GM21367 (cell line): ENCODE results near the gene DDX47.
"Not testable (repeated sequence)": the region's sequence is repeated elsewhere in the genome, so short reads cannot be mapped to it uniquely, and the experiment has no call there.

ENCODE experiments used
- ATAC-seq: cut with Tn5 transposase; IDR thresholded peaks from one replicate; pipeline ENCODE4 v1.9.1; 2021; ENCODE audit not compliant: unreplicated experiment

DDX47 gene

DNA sequence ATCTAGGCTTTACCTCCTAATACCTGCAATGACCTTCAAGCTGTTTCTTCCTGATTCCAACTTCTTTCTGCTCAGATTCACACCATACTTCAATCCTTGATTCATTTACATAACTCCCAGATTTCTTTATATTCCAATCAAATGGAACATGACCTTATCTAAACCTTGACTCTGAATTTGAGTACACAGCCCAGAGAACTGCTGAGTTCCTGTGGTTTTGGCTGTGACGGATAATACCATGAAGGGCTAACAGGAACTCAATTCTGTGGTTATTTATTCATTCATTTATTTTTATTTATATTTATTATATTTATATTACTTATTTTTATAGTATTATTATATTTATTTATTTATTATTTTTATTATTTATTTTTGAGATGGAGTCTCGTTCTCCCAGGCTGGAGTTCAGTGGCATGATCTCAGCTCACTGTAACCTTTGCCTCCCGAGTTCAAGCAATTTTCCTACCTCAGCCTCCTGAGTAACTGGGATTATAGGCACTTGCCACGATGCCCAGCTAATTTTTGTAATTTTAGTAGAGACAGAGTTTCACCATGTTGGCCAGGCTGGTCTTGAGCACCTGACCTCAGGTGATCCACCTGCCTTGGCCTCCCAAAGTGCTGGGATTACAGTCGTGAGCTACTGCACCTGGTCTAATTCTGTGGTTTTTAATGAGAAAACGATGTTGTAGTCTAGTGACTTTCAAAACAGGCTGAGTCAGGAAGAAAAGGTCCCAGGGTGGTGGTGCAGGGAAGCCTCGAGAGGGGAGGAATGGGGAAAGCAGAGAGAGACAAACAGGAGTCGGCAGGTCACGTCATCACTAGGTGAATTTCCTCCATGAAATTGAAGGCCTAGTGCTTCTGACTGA, 16.0 kb upstream of the DDX47 start:
- no peak for ATAC-seq

DNA sequence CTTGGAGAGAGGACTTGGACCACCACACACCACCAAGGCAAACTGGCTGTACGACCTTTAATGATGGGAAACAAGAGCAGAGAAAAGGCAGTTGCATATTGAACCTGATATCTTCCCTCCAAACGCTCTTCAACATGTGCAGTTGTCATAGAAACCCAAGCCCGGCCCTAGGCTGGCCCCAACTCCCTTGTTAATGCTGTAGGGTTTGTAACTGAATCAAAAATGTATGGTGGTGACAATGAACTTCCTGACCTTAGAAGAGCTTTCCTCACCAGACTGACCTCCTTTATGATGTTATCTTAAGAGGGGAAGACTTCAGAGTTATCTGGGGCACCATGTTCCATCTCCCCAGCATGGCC, 15.4 kb upstream of the DDX47 start:
- ATAC-seq: no peak

DNA sequence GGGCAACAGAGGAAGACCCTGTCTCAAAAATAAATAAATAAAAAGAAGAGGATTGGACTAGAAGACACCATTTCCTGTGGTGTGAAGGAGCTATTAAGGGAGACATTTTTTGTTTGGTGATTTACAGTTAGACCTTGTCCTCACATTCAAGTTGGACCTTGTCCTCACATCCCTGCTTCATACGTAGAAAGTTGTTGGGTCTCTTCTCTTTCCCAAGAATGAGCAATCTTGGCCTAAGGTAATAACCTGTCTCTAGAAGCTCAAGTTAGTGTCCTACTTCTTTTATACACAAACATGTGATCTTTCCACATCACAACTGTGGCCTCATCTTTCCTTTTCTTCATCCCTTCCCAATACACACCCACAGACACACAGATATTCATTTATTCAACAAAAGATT, 14.7 kb upstream of the DDX47 start:
- no peak for ATAC-seq

DNA sequence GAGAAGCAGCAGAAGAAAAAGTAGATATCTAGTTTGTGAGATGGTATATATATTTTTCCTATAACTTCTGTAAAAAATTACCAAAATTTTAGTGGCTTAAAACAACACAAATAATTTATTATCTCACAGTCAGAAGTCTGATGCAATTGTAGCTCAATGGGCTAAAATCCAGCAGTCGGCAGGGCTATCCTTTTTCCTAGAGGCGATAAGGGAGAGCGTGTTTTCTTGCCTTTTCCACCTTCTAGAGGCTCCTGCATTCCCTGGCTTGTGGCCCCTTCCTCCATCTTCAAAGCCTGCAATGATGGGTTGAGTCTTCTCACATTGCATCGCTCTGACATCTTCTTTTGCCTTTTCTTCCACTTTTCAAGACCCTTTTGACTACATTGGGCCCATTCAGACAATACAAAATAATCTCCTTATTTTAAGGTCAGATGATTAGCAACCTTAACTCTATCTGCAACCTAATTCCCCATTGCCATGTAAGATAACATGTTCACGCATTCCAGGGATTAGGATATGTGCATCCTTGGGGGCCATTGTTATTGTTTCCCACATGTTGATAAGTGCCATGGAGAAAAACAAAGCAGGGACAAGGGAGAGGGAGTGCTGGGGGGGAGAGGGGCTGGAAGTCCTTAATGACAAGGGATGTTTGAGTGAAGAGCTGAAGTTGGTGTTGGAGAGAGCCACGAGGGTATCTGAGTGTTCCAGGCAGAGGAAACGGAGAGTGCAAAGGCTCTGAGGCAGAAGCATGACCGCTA, 13.8 kb upstream of the DDX47 start:
- ATAC-seq: no peak

DNA sequence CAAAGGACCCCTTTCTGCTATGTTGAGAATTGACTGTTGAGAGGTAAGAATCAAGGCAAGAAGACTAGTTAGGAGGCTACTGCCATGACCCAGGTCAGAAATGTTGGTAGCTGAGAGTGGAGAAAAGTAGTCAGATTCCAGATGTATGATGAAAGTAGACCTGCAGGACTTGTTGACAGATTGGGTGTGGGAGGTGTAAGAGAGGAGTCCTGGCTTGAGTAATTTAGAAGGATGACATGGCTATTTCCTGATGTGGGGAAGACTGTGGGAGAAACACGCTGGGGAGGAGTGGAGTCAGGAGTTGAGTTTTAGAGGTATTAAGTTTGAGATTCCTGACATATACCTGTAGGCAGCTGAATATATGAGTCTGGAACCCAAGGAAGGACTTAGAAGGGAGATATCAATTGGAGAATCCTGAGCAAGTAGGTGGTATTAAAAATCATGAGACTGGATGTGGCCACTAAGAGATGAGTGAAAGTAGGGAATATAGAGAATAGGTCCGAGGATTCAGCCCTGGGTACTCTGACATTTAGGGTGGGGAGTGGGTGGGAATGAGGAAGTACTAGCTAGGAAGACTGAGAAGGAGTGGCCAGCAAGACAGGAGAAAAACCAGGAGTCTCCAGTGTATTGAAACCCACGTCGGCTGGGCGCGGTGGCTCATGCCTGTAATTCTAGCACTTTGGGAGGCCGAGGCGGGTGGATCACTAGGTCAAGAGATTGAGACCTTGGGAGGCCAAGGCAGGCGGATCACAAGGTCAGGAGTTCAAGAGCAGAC, 12.6 kb upstream of the DDX47 start:
- ATAC-seq: no peak

DNA sequence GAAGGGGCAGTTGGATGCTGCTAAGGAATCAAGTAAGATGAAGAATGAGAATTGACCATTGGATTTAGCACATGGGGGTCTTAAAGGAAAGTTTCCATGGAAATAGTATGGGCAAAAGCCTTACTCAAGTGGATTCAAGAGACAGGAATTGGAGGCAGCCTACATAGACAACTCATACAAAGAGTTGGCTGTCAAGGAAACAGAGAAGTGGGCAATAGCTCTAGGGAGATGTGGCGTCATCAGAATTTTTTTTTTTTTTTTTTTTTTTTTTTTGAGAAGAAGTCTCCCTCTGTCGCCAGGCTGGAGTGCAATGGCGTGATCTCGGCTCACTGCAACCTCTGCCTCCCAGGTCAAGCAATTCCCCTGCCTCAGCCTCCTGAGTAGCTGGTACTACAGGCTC, 11.5 kb upstream of the DDX47 start:
- ATAC-seq: not testable (repeated sequence)

DNA sequence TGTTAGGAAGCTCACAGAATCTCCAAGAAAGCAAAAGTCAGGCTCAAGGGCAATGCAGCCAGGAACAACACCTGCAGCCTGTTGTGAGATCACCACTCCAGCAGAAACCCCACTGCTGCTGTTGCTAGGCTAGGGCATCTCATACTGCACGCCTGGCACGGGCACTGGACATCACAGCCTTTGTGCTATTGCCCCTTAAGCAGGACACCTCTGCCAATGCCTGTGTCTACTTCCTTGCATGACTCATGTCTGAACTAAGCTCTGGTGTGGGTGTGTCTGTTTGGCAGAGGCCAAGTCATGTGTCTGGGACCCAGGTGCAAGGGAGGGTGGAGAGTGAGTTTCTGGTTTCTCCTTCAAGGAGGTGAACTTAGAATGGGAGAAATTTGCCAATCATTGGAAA, 10.0 kb upstream of the DDX47 start:
- ATAC-seq: peak; percentile 87

DNA sequence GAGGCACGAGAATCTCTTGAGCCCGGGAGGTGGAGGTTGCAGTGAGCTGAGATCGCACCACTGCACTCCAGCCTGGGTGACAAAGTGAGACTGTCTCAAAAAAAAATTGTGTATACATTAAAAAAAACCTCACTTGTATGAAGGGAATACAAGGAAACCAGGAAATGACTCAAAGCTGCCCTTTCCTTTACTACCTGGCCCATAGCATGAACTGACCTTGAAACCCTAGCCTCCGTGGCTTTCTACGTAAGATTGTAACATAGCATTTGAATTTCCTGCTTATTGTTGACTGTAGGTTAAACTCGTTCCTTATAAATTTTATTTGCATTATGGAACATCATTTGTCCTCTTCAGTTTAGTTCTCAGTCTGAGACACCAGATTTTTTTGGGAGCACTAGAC, 9.1 kb upstream of the DDX47 start:
- ATAC-seq: no peak

DNA sequence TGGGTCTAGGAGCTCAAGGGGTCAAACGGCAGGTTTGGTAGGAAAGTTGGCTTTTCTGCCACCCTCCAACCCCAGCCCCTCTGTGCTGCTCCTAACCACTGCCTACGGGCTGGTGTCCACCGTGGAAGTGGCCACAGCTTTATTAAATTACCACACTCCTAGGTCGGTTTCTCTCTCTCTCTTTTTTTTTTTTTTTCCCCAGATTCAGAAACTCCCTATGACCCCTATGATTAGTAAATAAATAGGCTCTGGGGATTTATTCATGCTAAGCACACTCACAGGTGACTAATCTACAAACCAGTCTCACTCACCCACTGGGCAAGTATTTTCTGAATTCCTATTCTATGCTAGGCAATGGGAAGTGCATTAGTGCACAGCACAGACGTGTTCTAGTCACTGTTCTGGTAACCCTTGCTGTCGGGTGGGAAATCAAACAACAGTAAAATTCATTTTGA, 8.7 kb upstream of the DDX47 start:
- ATAC-seq: no peak

DNA sequence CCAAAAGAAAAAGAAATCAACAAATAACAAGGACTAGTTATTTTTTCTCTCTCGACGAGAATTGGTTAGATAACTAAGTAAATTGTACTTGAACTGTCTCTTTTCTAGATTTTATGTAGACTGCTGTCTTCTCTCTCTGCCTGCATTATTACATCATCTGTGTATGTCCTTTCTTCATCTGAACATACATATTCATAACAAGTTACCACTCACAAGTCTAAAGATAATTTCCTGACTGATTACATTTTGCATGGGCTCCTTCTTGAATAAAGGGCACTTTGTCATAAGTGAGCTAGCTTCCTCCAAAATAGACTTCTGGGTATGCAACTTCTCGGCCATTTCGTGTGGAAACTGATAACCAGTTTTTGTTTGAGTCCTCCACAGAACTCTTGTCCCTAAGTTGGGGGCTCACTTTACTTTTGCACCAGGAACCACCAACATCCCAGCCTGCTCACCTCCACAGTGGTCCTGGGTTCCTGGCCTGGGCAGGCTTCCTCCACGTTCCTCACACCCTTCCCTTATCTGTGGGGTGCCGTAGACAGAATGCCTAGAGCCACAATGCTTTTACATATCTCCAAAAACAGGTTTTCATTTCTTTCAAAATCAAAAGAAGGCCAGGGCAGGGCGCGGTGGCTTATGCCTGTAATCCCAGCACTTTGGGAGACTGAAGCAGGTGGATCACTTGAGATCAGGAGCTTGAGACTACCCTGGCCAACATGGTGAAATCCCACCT, 6.2 kb upstream of the DDX47 start:
- ATAC-seq: no peak

DNA sequence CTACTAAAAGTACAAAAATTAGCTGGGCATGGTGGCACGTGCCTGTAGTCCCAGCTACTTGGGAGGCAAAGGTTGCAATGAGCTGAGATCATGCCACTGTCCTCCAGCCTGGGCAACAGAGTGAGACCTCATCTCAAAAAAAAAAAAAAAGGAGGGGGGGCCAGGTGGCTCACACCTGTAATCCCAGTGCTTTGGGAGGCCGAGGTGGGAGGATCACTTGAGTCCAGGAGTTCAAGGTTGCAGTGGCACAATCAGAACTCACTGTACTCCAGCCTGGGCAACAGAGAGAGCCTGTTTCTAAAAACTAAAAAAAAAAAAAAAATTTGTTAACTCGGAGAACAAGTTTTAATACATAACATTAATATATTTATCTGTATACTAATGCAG, 5.6 kb upstream of the DDX47 start:
- ATAC-seq: not testable (repeated sequence)

DNA sequence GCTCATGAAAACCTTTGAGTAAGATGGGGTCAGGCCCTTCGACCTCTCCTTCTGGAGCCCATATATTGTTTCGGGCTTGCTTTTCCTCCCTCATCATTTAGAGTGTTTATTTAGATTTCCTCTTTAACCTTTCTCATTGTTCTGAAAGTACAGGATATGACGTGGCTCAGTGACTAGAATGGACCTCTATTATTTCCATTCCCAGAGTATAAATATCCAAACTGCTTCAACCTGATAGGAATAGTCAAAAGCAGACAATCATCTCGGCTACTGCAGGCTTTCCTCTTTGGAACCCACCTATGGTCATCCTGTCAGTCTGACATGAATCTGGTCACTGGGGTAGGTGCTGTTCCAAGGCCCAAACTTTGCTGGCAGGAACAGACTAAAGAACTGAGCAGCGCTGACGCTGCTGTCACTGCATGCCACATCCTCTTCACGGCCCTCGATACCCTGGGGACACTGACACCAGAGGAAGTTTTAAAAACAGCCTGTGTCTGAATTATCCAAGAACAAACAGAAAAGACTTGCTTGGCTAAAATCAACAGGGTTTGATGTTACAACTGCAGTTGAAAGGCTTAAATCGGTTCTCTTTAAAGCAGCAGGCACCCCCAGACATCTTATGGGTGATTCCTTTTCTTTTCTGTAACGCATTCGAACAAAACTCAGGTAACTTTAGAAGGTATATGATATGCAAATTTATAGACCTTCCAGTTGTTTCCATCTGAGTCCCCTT, 5.0 kb upstream of the DDX47 start:
- peak; percentile 56 for ATAC-seq

DNA sequence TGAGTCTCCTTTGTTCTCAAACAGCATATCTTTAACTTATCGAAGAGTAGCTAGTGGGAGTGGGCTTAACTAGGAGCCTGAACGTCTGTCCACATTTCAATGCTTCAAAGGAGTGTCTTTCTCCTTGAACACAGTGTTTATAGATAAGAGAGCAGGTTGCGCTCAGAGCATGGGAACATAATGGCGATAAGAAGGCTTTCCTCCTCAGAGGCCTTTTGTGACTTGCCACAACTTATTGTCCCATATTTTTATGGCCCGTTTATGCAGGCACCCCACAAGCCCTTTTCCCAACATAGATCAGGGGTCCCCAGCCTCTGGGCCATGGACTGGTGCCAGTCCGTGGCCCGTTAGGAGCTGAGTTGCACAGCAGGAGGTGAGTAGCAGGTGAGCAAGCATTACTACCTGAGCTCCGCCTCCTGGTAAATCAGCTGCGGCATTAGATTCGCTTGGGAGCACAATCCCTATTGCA, 2.6 kb upstream of the DDX47 start:
- ATAC-seq: no peak

DNA sequence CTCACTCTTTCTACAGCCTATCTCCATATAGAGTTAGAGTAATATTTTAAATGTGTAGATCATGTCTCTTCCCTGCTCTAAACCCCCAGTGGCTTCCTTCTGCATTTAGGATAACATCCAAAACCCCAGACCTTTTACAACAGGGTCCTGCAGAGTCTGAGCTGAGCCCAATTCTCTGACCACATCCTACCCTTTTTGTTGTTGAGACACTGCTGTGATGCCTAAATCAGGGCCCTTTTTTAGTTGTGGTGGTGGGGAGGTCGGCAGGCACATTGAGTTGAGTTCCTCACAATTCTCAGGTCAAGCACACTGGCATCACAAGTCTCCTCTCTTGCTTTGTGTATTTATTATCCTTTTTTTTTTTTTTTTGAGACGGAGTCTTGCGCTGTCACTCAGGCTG, 1.8 kb upstream of the DDX47 start:
- ATAC-seq: no peak

DNA sequence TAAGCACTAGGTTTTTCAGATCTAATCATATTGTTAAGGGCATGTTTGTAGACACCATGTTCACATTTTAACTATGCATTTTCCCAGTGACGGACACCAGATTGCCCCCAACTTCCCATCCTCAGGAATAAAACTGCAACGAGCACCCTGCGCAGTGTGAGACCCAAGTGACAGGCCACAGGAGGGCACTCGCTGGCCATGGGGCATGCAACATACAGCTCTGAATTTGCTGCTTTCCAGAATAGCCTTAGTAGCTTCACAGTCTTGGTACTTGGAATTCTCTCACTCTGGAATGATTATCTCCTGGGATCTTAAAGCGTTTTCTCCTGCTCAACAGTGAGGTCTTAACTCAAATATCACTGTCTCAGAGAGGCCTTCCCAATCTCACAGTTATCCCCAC, 972 bp upstream of the DDX47 start:
- no peak for ATAC-seq

DNA sequence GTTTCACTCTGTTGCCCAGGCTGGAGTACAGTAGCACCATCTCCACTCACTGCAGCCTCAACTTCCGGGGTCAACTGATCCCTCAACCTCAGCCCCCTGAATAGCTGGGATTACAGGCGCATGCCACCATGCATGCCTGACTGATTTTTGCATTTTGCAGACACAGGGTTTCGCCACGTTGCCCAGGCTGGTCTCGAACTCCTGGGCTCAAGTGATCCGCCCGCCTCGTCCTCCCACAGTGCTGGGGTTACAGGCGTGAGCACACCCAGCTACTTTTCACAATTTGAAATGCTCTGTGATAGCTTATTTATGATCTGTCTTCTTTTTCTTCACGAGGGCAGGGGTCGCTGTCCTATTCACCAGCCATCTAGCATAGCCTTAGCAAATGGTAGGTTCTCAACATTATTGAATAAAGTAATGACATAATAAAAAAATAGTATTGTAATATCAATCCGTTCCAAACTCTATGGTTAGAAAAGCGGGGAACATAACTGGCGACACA, 477 bp upstream of the DDX47 start:
- ATAC-seq: no peak

DNA sequence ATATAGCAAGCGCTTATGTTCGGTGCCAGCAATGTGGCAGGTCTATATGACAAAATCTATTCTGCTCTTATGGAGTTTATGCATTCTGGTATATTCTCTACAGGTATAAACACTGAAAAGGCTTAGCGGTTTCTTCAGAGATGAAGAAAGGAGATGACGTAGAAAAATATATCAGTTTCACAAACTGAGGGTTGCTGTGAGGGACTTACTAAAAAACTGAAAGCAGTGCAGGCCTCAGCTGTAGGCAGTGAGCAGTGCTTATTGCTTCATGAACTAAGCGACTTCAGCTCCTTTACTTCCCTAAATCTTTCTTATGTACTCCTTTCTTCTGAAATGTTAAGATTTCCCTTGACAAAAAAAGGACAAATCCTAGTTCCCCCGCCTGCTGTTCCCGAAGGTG, 4.5 kb downstream of the DDX47 start:
- ATAC-seq: no peak

DNA sequence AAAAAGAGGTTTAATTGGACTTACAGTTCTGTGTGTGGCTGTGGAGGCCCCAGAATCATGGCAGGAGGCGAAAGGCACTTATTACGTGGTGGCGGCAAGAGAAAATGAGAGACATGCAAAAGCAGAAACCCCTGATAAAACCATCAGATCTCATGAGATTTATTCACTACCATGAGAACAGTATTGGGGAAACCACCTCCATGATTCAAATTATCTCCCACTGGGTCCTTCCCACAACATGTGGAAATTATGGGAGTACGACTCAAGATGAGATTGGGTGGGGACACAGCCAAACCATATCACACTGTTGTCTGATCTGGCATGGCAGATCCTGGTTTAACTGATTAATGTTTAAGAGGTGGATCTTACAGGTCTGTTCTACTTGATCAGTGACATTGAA, 5.6 kb downstream of the DDX47 start:
- ATAC-seq: no peak

DNA sequence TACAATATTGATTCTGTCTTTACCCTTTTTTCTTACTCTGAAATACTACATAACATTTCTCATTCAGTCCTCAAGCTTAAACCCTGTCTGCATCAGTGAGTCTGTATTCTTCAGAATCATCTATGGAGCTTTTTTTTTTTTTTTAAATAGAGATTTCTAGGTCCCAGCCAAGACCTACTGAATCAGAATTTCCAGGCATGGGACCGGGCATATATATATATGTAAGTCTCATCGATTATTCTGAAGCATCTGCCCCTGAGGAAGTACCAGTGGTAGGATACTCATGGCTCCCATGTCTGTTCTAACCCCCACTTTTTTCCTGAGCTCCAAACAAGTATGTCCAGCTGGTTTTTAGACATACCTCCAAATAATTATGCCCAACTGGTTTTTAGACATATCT, 6.1 kb downstream of the DDX47 start:
- ATAC-seq: no peak

DNA sequence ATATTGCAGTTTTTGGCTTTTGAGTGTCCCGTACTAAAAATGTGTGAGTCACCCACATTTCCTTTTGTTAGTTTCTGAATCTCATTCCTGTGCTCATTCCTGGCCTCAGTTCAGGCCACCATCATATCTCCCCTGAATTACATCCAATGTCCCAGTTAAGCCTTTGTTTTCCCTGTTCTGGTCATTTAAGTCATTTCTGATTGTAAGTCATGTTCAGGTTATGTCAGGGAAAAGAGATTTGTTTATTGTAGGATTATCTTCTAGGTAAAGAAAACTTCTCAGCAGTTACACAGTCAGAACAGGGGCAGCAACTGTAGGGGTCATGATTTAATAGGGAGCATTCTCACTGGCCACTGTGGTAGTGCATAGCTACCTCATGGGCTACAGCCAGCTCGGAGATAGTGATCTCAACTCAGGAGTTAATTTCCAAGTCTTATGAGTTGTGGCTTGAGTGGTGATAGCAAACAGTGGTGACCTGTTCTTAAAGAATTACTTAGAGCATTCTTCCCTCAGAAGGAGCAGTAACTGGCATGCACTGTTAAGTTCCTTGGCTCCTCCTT, 6.7 kb downstream of the DDX47 start:
- ATAC-seq: no peak
